A549 (cell line): ENCODE results near the gene STX8. TPM values are rescaled to one million over a fixed set of nuclear protein-coding genes. Genes with fewer than 3 reads are reported as not detected.

Experiments
- ATAC-seq, 2 experiments: fragments of 200-7000 bp in 1 of 2; fragments of >200 bp in 1 of 2; cut with Nextera tagmentation in 1 of 2; cut with Tn5 transposase in 1 of 2; 3 replicates each; pipeline versions ENCODE4 v1.8.0 to v1.9.1; 2018 to 2020; ENCODE audit warnings: mild to moderate bottlenecking in 1 of 2, moderate library complexity in 1 of 2
- CTCF ChIA-PET: fragments of 300-600 bp; sonication (Branson Sonifier 250); formaldehyde crosslinking; extraction: SDS; loops from one replicate; lab custom pipeline; 2021; ENCODE audit warnings: antibody characterized with exemption, inconsistent platforms; lab: Yijun Ruan, JAX
- POLR2A ChIA-PET: fragments of 350-600 bp; formaldehyde crosslinking; extraction: SDS; loops from one replicate; lab custom pipeline; 2021; ENCODE audit warnings: antibody characterized with exemption, inconsistent platforms; lab: Yijun Ruan, JAX
- DNase-seq, 2 experiments: peaks; one replicate each; pipeline versions ENCODE4 v3.0.0 to v3.0.0-alpha.2; 2011 to 2016; ENCODE audit warnings: low read depth in 1 of 2, low spot score in 1 of 2
- FAIRE-seq: peaks from 2 replicates; lab custom pipeline; 2011; peaks lifted over from hg19 to GRCh38; lab: Jason Lieb, UNC
- H3K27ac ChIP-seq, 2 experiments: fragments of >200 bp; sonication (Bioruptor Twin); formaldehyde crosslinking; 3 replicates each; pipeline ENCODE4 v1.5.1; 2016 to 2017
- H3K4me1 ChIP-seq: fragments of >200 bp; sonication (Bioruptor Twin); formaldehyde crosslinking; 3 replicates; pipeline ENCODE4 v1.6.1; 2016
- H3K4me2 ChIP-seq: fragments of >200 bp; sonication (Bioruptor Twin); formaldehyde crosslinking; 3 replicates; pipeline ENCODE4 v1.6.1; 2016
- H3K4me3 ChIP-seq: fragments of >200 bp; sonication (Bioruptor Twin); formaldehyde crosslinking; 3 replicates; pipeline ENCODE4 v1.5.1; 2016
- H3K9me3 ChIP-seq: fragments of >200 bp; sonication (Bioruptor Twin); formaldehyde crosslinking; 3 replicates; pipeline ENCODE4 v1.6.1; 2016
- ATOH8 ChIP-seq: fragments of 250-450 bp; sonication (Bioruptor Pico); IDR thresholded peaks from 2 replicates; pipeline ENCODE4 v1.5.0; 2020; ENCODE audit warnings: low read depth, mild to moderate bottlenecking, moderate library complexity
- BHLHE40 ChIP-seq: IDR thresholded peaks from 2 replicates; pipeline ENCODE4 v1.6.1; 2012; ENCODE audit warnings: low read depth, low read length, inconsistent platforms
- CBX2 ChIP-seq: fragments of 200-600 bp; sonication (generic); IDR thresholded peaks from 2 replicates; pipeline ENCODE4 v1.6.1; 2016; ENCODE audit warnings: low read depth, mild to moderate bottlenecking, borderline replicate concordance
- CBX8 ChIP-seq: fragments of 200-600 bp; sonication (generic); IDR thresholded peaks from 2 replicates; pipeline ENCODE4 v1.6.1; 2016
- E2F6 ChIP-seq: IDR thresholded peaks from 2 replicates; pipeline ENCODE4 v1.6.1; 2012; ENCODE audit warnings: low read depth, borderline replicate concordance
- EHF ChIP-seq: fragments of 250-450 bp; sonication (Bioruptor Pico); IDR thresholded peaks from 2 replicates; pipeline ENCODE4 v1.5.0; 2020; ENCODE audit warnings: mild to moderate bottlenecking
- ESRRA ChIP-seq: fragments of 150-350 bp; IDR thresholded peaks from 2 replicates; pipeline ENCODE4 v1.6.1; 2014; ENCODE audit warnings: mild to moderate bottlenecking, low read length, borderline replicate concordance
- FOSB ChIP-seq: fragments of 250-450 bp; sonication (Bioruptor Pico); IDR thresholded peaks from 2 replicates; pipeline ENCODE4 v1.5.0; 2020; ENCODE audit warnings: mild to moderate bottlenecking, moderate library complexity
- FOSL2 ChIP-seq, 2 experiments: fragments of 450-650 bp in 1 of 2; fragments of >200 bp in 1 of 2; sonication (Bioruptor Twin) in 1 of 2; formaldehyde crosslinking; IDR thresholded peaks; 2 replicates each; pipeline versions ENCODE4 v1.5.0 to v1.6.1; 2016 to 2020; ENCODE audit warnings: mild to moderate bottlenecking in 1 of 2, moderate library complexity in 1 of 2
- HES2 ChIP-seq: fragments of >200 bp; sonication (Bioruptor Twin); formaldehyde crosslinking; IDR thresholded peaks from 2 replicates; pipeline ENCODE4 v1.6.1; 2016
- HMGXB4 ChIP-seq: fragments of 250-450 bp; sonication (Bioruptor Pico); IDR thresholded peaks from 2 replicates; pipeline ENCODE4 v1.5.0; 2021; ENCODE audit warnings: mild to moderate bottlenecking, moderate library complexity, borderline replicate concordance
- JUN ChIP-seq, 2 experiments: fragments of >200 bp; sonication (Bioruptor Twin); formaldehyde crosslinking; IDR thresholded peaks; 2 replicates in 1 of 2; 3 replicates in 1 of 2; pipeline ENCODE4 v1.6.1; 2016 to 2017
- KDM1A ChIP-seq: fragments of 200-600 bp; sonication (generic); IDR thresholded peaks from 2 replicates; pipeline ENCODE4 v1.6.1; 2016; ENCODE audit warnings: low read depth, mild to moderate bottlenecking
- MAFK ChIP-seq: fragments of 450-650 bp; IDR thresholded peaks from 2 replicates; pipeline ENCODE4 v1.6.1; 2014; ENCODE audit not compliant: partially characterized antibody
- MAZ ChIP-seq: fragments of 150-350 bp; IDR thresholded peaks from 2 replicates; pipeline ENCODE4 v1.6.1; 2014; ENCODE audit warnings: antibody characterized with exemption, low read depth, low read length, borderline replicate concordance
- NPAS2 ChIP-seq: fragments of 250-450 bp; sonication (Bioruptor Pico); IDR thresholded peaks from 2 replicates; pipeline ENCODE4 v1.8.0; 2022; ENCODE audit warnings: mild to moderate bottlenecking, moderate library complexity, borderline replicate concordance
- PBX3 ChIP-seq: IDR thresholded peaks from 2 replicates; pipeline ENCODE4 v1.6.1; 2012
- PHF8 ChIP-seq: fragments of 200-600 bp; sonication (generic); IDR thresholded peaks from 2 replicates; pipeline ENCODE4 v1.6.1; 2016; ENCODE audit warnings: low read depth, mild to moderate bottlenecking, antibody characterized with exemption, moderate library complexity, borderline replicate concordance
- RFX5 ChIP-seq: fragments of 450-650 bp; IDR thresholded peaks from 2 replicates; pipeline ENCODE4 v1.7.1; 2014; ENCODE audit warnings: antibody characterized with exemption, mild to moderate bottlenecking, moderate library complexity
- RNF2 ChIP-seq: fragments of 200-600 bp; sonication (generic); IDR thresholded peaks from 2 replicates; pipeline ENCODE4 v1.6.1; 2016; ENCODE audit warnings: low read depth, mild to moderate bottlenecking, antibody characterized with exemption, moderate library complexity, borderline replicate concordance
- SREBF2 ChIP-seq: fragments of 450-650 bp; IDR thresholded peaks from 2 replicates; pipeline ENCODE4 v1.6.1; 2014; ENCODE audit warnings: mild to moderate bottlenecking, moderate library complexity
- TP53 ChIP-seq: fragments of 250-450 bp; sonication (Bioruptor Pico); IDR thresholded peaks from 2 replicates; pipeline ENCODE4 v1.5.0; 2021; ENCODE audit warnings: mild to moderate bottlenecking, moderate library complexity
- USF2 ChIP-seq: fragments of 450-650 bp; IDR thresholded peaks from 2 replicates; pipeline ENCODE4 v1.6.1; 2014; ENCODE audit warnings: antibody characterized with exemption
- ZFP36 ChIP-seq: fragments of 450-650 bp; IDR thresholded peaks from 2 replicates; pipeline ENCODE4 v1.6.1; 2014; ENCODE audit warnings: borderline replicate concordance; ENCODE audit not compliant: partially characterized antibody
- ZSCAN20 ChIP-seq: fragments of 250-450 bp; sonication (Bioruptor Pico); IDR thresholded peaks from 2 replicates; pipeline ENCODE4 v1.8.0; 2022; ENCODE audit warnings: mild to moderate bottlenecking, moderate library complexity
- WGBS: methylation state at CpG from one replicate; pipeline ENCODE4 v1.1.6; 2017; ENCODE audit errors: missing lambda C conversion rate; 5-methylcytosine and 5-hydroxymethylcytosine counted together
- polyA plus RNA-seq, 4 experiments: library from polyadenylated mRNA; depleted of rRNA in 3 of 4; stranded (reverse); fragments of >200 nt; fragmentation: RNase III in 1 of 4; extraction: RNeasy Plus Mini Kit Qiagen cat#74134 plus additional on column Dnase treatment in 1 of 4; gene quantifications; 2 replicates in 3 of 4; 3 replicates in 1 of 4; pipeline ENCODE4 v1.2.3, GENCODE V29; 2011 to 2017

The STX8 gene
- polyA plus RNA-seq, 2 of the 4 experiments (the other 2 are of a cell fraction), result 93.6 to 168 TPM

- TF ChIP-seq USF2, result no peak
Measured at GRCh38 chr17:9232591-9233270, 342.9 kb downstream of the STX8 start (continued).

GRCh38 chr17:9232155-9232475, 343.5 kb downstream of the STX8 start:
- WGBS, result 77% methylated on average over 6 of the region's 6 CpGs
- ChIA-PET CTCF (no interaction called here), POLR2A (no interaction called here)
- Histone ChIP-seq H3K27ac (no peak overlapping the region), H3K9me3 (no peaks in the 10 kb centered on the region), H3K4me2 (no peak overlapping the region), H3K4me1 (no peaks in the 10 kb centered on the region), H3K4me3 (no peak overlapping the region)
- DNase-seq, result no peak
- no peak for ATAC-seq
- no peak for FAIRE-seq
- TF ChIP-seq KDM1A (no peak), FOSB (CRISPR knock-in tag) (no peak), RFX5 (no peak), CBX2 (no peak), TP53 (CRISPR knock-in tag) (no peak), MAZ (no peak), RNF2 (no peak), BHLHE40 (no peak), PBX3 (no peak), ZSCAN20 (no peak), ZFP36 (no peak), CBX8 (no peak), NPAS2 (CRISPR knock-in tag) (no peak), ESRRA (no peak), HMGXB4 (CRISPR knock-in tag) (no peak), PHF8 (no peak), HES2 (no peak)

GRCh38 chr17:9231449-9232154, 344.0 kb downstream of the STX8 start:
- ATAC-seq (no peak), FAIRE-seq (no peak), DNase-seq (no peak)
- H3K4me1 ChIP-seq, result no peaks in the 10 kb centered on the region
- POLR2A ChIA-PET, result no interaction called here
- CTCF ChIA-PET, result interaction anchor here (0.7 to 1.4 kb wide), 3 partner anchors 14 to 343 kb away, joined by 3 to 5 read pairs (median 4); no protein-coding TSS in a partner anchor
- H3K4me2 ChIP-seq, result no peak overlapping the region
- no peak overlapping the region for H3K4me3 ChIP-seq
- H3K9me3 ChIP-seq, result no peaks in the 10 kb centered on the region
- H3K27ac ChIP-seq, result no peak overlapping the region
- 71% methylated on average over 21 of the region's 23 CpGs for WGBS
- TF ChIP-seq USF2 (no peak), ATOH8 (CRISPR knock-in tag) (no peak), FOSL2 (IDR thresholded peaks at IDR 0.05) (no peak), FOSL2 (CRISPR knock-in tag; IDR thresholded peaks at IDR 0.05) (no peak), MAFK (no peak), JUN (IDR thresholded peaks at IDR 0.05) (no peak), E2F6 (no peak), KDM1A (no peak), SREBF2 (no peak), ZSCAN20 (no peak), EHF (CRISPR knock-in tag) (no peak), HMGXB4 (CRISPR knock-in tag) (no peak)
